ENCODE measurements around the gene ACSS1.

- TF ChIP-seq, protein P1, sequence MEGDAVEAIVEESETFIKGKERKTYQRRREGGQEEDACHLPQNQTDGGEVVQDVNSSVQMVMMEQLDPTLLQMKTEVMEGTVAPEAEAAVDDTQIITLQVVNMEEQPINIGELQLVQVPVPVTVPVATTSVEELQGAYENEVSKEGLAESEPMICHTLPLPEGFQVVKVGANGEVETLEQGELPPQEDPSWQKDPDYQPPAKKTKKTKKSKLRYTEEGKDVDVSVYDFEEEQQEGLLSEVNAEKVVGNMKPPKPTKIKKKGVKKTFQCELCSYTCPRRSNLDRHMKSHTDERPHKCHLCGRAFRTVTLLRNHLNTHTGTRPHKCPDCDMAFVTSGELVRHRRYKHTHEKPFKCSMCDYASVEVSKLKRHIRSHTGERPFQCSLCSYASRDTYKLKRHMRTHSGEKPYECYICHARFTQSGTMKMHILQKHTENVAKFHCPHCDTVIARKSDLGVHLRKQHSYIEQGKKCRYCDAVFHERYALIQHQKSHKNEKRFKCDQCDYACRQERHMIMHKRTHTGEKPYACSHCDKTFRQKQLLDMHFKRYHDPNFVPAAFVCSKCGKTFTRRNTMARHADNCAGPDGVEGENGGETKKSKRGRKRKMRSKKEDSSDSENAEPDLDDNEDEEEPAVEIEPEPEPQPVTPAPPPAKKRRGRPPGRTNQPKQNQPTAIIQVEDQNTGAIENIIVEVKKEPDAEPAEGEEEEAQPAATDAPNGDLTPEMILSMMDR (IDR thresholded peaks at IDR 0.05): no peak
- TF ChIP-seq ZFX (IDR thresholded peaks at IDR 0.05; ENCODE audit: borderline replicate concordance): no peak
Measured at GRCh38 chr20:25063981-25064380, 6.0 kb upstream of the ACSS1 start.
